ENCODE measurements around the gene TMEM184A. TPM values are rescaled to one million over a fixed set of nuclear protein-coding genes. Genes with fewer than 3 reads are reported as not detected.

TMEM184A gene
- total and polyA plus RNA-seq, 2 of the 13 experiments (the other 11 are each of a cell fraction or from before 2014, with no cell fraction given) = 9.5 to 20.4 TPM

DNA sequence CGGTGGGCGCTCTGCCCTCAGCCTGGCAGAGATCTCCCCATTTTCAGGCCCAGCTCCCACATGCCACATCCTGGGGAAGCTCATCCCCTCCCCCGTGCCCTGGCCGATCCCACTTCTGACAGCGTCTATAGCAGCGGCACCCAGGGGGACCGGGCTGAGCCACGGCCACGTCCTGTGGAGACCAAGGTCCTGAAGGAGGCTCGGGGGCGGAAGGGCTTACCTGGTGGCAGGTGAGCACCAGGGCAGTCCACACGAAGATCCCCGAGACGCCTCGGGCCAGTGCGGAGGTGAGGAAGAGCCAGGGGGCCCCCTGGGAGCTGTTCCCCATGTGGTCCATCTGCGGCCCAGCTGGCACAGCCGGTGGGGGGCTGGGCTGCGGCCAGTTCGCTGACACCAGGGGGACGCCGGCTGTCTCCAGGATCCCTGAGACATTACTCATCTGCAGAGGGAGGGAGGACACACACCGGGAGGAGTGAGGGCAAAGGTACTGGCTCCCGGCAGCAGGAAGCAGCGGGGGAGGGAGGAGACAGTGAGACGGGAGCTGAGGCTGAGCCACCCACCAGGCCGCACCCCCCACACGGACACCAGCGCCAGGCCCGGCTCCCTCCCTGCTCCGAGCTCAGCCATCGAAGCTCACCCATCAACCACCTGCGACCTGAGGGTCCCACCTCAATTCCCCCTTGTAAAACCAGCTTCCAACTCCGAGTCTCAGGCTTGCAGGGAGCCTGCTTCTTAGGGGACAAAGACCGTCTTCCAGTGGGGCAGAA, 776 bp downstream of the TMEM184A start (continued):
- no peak for TF ChIP-seq ZNF724P (CRISPR knock-in tag; IDR thresholded peaks at IDR 0.05; ENCODE audit: borderline replicate concordance)
- no peak for TF ChIP-seq ZNF674 (CRISPR knock-in tag; IDR thresholded peaks at IDR 0.05; ENCODE audit: low read depth)
- no peak for TF ChIP-seq NR2F2 (IDR thresholded peaks at IDR 0.05; ENCODE audit: borderline replicate concordance, low read depth)
- no peak; the same call in none of the 2 replicates for TF ChIP-seq IRF2 (CRISPR knock-in tag; IDR thresholded peaks at IDR 0.05)
- TF ChIP-seq, protein P1, sequence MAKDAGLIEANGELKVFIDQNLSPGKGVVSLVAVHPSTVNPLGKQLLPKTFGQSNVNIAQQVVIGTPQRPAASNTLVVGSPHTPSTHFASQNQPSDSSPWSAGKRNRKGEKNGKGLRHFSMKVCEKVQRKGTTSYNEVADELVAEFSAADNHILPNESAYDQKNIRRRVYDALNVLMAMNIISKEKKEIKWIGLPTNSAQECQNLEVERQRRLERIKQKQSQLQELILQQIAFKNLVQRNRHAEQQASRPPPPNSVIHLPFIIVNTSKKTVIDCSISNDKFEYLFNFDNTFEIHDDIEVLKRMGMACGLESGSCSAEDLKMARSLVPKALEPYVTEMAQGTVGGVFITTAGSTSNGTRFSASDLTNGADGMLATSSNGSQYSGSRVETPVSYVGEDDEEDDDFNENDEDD (CRISPR knock-in tag; IDR thresholded peaks at IDR 0.05; ENCODE audit: borderline replicate concordance) = peak; percentile 30; the same call in 1 of the 2 replicates
- no peak for TF ChIP-seq ZNF564 (CRISPR knock-in tag; IDR thresholded peaks at IDR 0.05)
- no peak for TF ChIP-seq ZNF678 (CRISPR knock-in tag; IDR thresholded peaks at IDR 0.05)
- peak; percentile 31; the same call in 1 of the 2 replicates for TF ChIP-seq RFX3 (CRISPR knock-in tag; IDR thresholded peaks at IDR 0.05)
- TF ChIP-seq ZNF614 (CRISPR knock-in tag; IDR thresholded peaks at IDR 0.05; ENCODE audit: borderline replicate concordance) = peak; percentile 46; the same call in 1 of the 2 replicates
- TF ChIP-seq ZNF3 (CRISPR knock-in tag; IDR thresholded peaks at IDR 0.05) = no peak
- no peak for TF ChIP-seq ZNF264 (CRISPR knock-in tag; IDR thresholded peaks at IDR 0.05)
- TF ChIP-seq RARA (CRISPR knock-in tag; IDR thresholded peaks at IDR 0.05) = peak; percentile 51; the same call in 1 of the 2 replicates
- TF ChIP-seq ZNF577 (CRISPR knock-in tag; IDR thresholded peaks at IDR 0.05; ENCODE audit: borderline replicate concordance, low read depth) = no peak
- no peak for TF ChIP-seq SETDB1 (CRISPR knock-in tag; IDR thresholded peaks at IDR 0.05; ENCODE audit: borderline replicate concordance)
- no peak for TF ChIP-seq TRIM24 (CRISPR knock-in tag; IDR thresholded peaks at IDR 0.05)
- TF ChIP-seq, protein P2, sequence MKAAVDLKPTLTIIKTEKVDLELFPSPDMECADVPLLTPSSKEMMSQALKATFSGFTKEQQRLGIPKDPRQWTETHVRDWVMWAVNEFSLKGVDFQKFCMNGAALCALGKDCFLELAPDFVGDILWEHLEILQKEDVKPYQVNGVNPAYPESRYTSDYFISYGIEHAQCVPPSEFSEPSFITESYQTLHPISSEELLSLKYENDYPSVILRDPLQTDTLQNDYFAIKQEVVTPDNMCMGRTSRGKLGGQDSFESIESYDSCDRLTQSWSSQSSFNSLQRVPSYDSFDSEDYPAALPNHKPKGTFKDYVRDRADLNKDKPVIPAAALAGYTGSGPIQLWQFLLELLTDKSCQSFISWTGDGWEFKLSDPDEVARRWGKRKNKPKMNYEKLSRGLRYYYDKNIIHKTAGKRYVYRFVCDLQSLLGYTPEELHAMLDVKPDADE (CRISPR knock-in tag; IDR thresholded peaks at IDR 0.05) = no peak
- TF ChIP-seq ZNF205 (CRISPR knock-in tag; IDR thresholded peaks at IDR 0.05) = no peak
- TF ChIP-seq, protein P3, sequence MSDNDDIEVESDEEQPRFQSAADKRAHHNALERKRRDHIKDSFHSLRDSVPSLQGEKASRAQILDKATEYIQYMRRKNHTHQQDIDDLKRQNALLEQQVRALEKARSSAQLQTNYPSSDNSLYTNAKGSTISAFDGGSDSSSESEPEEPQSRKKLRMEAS (IDR thresholded peaks at IDR 0.05) = peak; percentile 61; the same call in 1 of the 2 replicates
- TF ChIP-seq MED1 (CRISPR knock-in tag; IDR thresholded peaks at IDR 0.05) = peak; percentile 68
- TF ChIP-seq, protein P4, sequence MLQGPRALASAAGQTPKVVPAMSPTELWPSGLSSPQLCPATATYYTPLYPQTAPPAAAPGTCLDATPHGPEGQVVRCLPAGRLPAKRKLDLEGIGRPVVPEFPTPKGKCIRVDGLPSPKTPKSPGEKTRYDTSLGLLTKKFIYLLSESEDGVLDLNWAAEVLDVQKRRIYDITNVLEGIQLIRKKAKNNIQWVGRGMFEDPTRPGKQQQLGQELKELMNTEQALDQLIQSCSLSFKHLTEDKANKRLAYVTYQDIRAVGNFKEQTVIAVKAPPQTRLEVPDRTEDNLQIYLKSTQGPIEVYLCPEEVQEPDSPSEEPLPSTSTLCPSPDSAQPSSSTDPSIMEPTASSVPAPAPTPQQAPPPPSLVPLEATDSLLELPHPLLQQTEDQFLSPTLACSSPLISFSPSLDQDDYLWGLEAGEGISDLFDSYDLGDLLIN (CRISPR knock-in tag; IDR thresholded peaks at IDR 0.05; ENCODE audit: borderline replicate concordance) = no peak
- peak; percentile 45 for TF ChIP-seq SRSF1 (optimal IDR thresholded peaks at IDR 0.05; ENCODE audit: low read depth, low read length)
- no peak for TF ChIP-seq KMT2B (CRISPR knock-in tag; IDR thresholded peaks at IDR 0.05)
- no peak for TF ChIP-seq NFIC (IDR thresholded peaks at IDR 0.05; ENCODE audit: low read length)
- no peak for TF ChIP-seq NFIB (CRISPR knock-in tag; IDR thresholded peaks at IDR 0.05; ENCODE audit: borderline replicate concordance)
- TF ChIP-seq ETV6 (CRISPR knock-in tag; conservative IDR thresholded peaks at IDR 0.05) = no peak
- TF ChIP-seq, protein P5, sequence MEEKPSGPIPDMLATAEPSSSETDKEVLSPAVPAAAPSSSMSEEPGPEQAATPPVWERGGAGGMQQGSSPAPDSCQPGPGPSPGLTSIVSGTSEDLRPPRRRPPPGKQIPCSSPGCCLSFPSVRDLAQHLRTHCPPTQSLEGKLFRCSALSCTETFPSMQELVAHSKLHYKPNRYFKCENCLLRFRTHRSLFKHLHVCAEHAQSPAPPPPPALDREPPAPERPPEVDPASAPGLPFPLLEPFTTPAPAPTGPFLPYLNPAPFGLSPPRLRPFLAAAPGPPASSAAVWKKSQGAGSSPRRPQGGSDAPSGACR (CRISPR knock-in tag; IDR thresholded peaks at IDR 0.05) = peak; percentile 76; the same call in 1 of the 2 replicates
- TF ChIP-seq GATAD2A (CRISPR knock-in tag; IDR thresholded peaks at IDR 0.05) = peak; percentile 61
- no peak for TF ChIP-seq SMAD3 (CRISPR knock-in tag; IDR thresholded peaks at IDR 0.05)

All from HepG2 (cell line).